Muscle layer of colon (tissue), 2 donors: Measurements from ENCODE around the gene PLPPR1.

ENCODE experiments used
- H3K27ac ChIP-seq: one replicate; pipeline ENCODE4 v1.7.0; 2013; ENCODE audit warnings: low read depth, mild to moderate bottlenecking, low read length, moderate library complexity
- H3K27me3 ChIP-seq, 2 donors: one replicate each; pipeline ENCODE4 v1.7.0; 2013; ENCODE audit warnings: low read length in 2 of 2, mild to moderate bottlenecking in 2 of 2; ENCODE audit not compliant: insufficient read depth in 2 of 2, control insufficient read depth in 1 of 2
- H3K36me3 ChIP-seq: one replicate; pipeline ENCODE4 v1.7.0; 2013; ENCODE audit warnings: mild to moderate bottlenecking, low read length; ENCODE audit not compliant: insufficient read depth
- H3K4me1 ChIP-seq: one replicate; pipeline ENCODE4 v1.7.0; 2013; ENCODE audit warnings: mild to moderate bottlenecking, low read length; ENCODE audit not compliant: insufficient read depth
- H3K4me3 ChIP-seq, 2 donors: one replicate each; pipeline ENCODE4 v1.7.0; 2013; ENCODE audit warnings: low read length in 2 of 2, low read depth in 1 of 2, mild to moderate bottlenecking in 1 of 2, moderate library complexity in 1 of 2
- H3K9ac ChIP-seq: one replicate; pipeline ENCODE4 v1.7.0; 2013; ENCODE audit warnings: low read length
- H3K9me3 ChIP-seq: one replicate; pipeline ENCODE4 v1.7.0; 2013; ENCODE audit warnings: mild to moderate bottlenecking, low read length
- donor health status: abdominal sarcoma.
- donor health status: Adenocarcinoma of cecum.

PLPPR1 gene

DNA sequence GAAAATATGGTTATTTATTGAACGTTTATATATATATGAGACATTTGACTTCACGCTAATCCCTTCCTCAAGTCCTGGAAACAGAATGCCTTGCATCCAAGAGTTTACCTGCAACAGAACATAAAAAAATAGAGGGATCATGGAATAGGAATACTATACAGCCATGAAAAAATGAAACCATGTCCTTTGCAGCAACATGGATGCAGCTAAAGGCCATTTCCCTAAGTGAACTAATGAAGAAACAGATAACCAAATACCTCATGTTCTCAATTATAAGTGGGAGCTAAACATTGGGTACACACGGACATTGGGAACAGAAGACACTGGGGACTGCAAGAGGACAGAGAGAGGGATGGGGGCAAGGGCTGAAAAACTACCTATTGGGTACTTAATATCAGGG lies 343.3 kb downstream of the PLPPR1 start:
- Histone ChIP-seq H3K4me3 (no peak overlapping the region), H3K9ac (no peak overlapping the region), H3K27ac (no peak overlapping the region), H3K36me3 (no peaks in the 10 kb centered on the region), H3K9me3 (no peaks in the 10 kb centered on the region), H3K27me3 (no peaks in the 10 kb centered on the region), H3K4me1 (no peaks in the 10 kb centered on the region)

DNA sequence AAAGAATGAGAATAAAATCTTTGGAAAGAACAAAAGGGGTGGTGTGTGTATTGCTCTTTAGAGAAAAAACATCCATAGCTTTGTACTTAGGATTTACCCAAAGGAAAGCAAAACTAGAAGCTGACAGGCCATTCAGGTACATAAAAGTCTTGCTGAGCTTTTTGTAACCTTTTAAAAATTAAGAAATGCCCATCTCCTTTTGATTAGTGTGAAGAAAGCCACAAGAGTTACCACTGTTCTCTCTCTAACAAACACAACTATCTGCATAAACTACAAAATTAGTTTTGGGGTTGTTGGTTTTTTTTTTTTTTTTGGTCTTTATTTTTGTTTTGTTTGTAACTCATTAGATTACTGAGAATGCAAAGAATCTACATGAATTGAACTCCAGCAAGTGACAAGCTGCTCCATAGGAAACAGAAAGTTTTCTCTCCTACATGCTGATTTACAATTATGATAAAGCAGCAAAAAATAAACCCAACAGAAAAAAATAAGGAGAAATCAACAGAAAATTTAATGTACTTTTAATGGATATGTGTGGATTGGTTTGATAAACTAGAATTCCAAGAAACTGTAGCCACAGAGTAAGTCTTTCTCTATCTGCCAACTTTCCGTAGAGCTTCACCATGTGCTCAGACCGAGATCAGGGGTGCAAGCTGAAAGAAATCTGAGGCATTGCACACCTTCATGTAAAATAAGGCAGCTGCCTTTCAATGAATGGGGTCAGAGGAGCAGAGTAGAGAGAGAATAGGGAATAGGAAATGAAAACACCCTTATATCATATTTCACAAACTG lies 344.0 kb downstream of the PLPPR1 start:
- Histone ChIP-seq H3K9ac (no peak overlapping the region), H3K4me3 (no peak overlapping the region), H3K27ac (no peak overlapping the region), H3K9me3 (no peaks in the 10 kb centered on the region), H3K36me3 (no peaks in the 10 kb centered on the region), H3K4me1 (no peaks in the 10 kb centered on the region), H3K27me3 (no peaks in the 10 kb centered on the region)
